Common myeloid progenitor, CD34-positive (primary cell): ENCODE data around the gene PLEKHA6.
"Not testable (repeated sequence)": the region's sequence is repeated elsewhere in the genome, so short reads cannot be mapped to it uniquely, and the experiment has no call there.

Experiments used
- CTCF ChIA-PET: fragments of 350-600 bp; sonication (Branson Sonifier 250); formaldehyde crosslinking; loops from one replicate; lab custom pipeline; 2021; ENCODE audit warnings: antibody characterized with exemption; lab: Charles Lee
- POLR2A ChIA-PET: fragments of 350-600 bp; sonication (Branson Sonifier 250); formaldehyde crosslinking; loops from one replicate; lab custom pipeline; 2021; ENCODE audit warnings: antibody characterized with exemption; lab: Charles Lee
- DNase-seq, 3 donors: peaks; one replicate each; pipeline versions ENCODE4 v3.0.0 to v3.0.0-alpha.2; 2013
- H3K27ac ChIP-seq, 2 experiments: 1 replicate in 1 of 2; 2 replicates in 1 of 2; pipeline ENCODE4 v1.7.0; 2013; ENCODE audit warnings: inconsistent platforms in 2 of 2, low read length in 2 of 2, mild to moderate bottlenecking in 2 of 2, low read depth in 1 of 2, moderate library complexity in 1 of 2; ENCODE audit not compliant: severe bottlenecking in 2 of 2, insufficient read depth in 1 of 2, poor library complexity in 1 of 2
- H3K27me3 ChIP-seq, 5 experiments: replicated peaks in 2 of 5; 1 replicate in 3 of 5; 2 replicates in 2 of 5; pipeline versions ENCODE4 v1.6.1 to v1.7.0; 2013; ENCODE audit warnings: low read length in 4 of 5, mild to moderate bottlenecking in 2 of 5, moderate library complexity in 2 of 5, inconsistent platforms in 1 of 5; ENCODE audit not compliant: insufficient read depth in 5 of 5, control insufficient read depth in 4 of 5
- H3K36me3 ChIP-seq, 4 experiments: 1 replicate in 2 of 4; 2 replicates in 2 of 4; pipeline versions ENCODE4 v1.6.1 to v1.7.0; 2013; ENCODE audit warnings: low read length in 3 of 4, control low read depth in 1 of 4, mild to moderate bottlenecking in 1 of 4; ENCODE audit not compliant: control insufficient read depth in 4 of 4, insufficient read depth in 4 of 4
- H3K4me1 ChIP-seq, 4 experiments: 1 replicate in 3 of 4; 2 replicates in 1 of 4; pipeline versions ENCODE4 v1.6.1 to v1.7.1; 2013; ENCODE audit warnings: low read length in 3 of 4, mild to moderate bottlenecking in 3 of 4, control low read depth in 1 of 4, inconsistent platforms in 1 of 4, moderate library complexity in 1 of 4; ENCODE audit not compliant: control insufficient read depth in 4 of 4, insufficient read depth in 4 of 4; ENCODE audit errors: control extremely low read depth in 1 of 4
- H3K4me3 ChIP-seq, 7 experiments: 1 replicate in 4 of 7; 2 replicates in 3 of 7; pipeline versions ENCODE4 v1.5.1 to v1.7.0; 2013; ENCODE audit warnings: mild to moderate bottlenecking in 7 of 7, low read length in 6 of 7, moderate library complexity in 6 of 7, inconsistent platforms in 2 of 7, low read depth in 2 of 7, control low read depth in 1 of 7; ENCODE audit not compliant: insufficient read depth in 4 of 7, control insufficient read depth in 1 of 7; ENCODE audit errors: extremely low read depth in 1 of 7
- H3K9me3 ChIP-seq, 5 experiments: 1 replicate in 4 of 5; 2 replicates in 1 of 5; pipeline versions ENCODE4 v1.6.1 to v1.7.1; 2013; ENCODE audit warnings: low read length in 4 of 5, mild to moderate bottlenecking in 2 of 5, inconsistent platforms in 1 of 5, low read depth in 1 of 5, moderate library complexity in 1 of 5; ENCODE audit not compliant: control insufficient read depth in 4 of 5, insufficient read depth in 2 of 5; ENCODE audit errors: control extremely low read depth in 1 of 5
- WGBS: methylation state at CpG from one replicate; pipeline ENCODE4 v1.1.5; 2013; ENCODE audit not compliant: insufficient coverage; 5-methylcytosine and 5-hydroxymethylcytosine counted together

PLEKHA6 gene

GRCh38 chr1:204317170-204317569 lies 42.6 kb downstream of the PLEKHA6 start:
- POLR2A ChIA-PET, result no interaction called here
- WGBS, result 91% methylated on average over 4 of the region's 5 CpGs

DNA sequence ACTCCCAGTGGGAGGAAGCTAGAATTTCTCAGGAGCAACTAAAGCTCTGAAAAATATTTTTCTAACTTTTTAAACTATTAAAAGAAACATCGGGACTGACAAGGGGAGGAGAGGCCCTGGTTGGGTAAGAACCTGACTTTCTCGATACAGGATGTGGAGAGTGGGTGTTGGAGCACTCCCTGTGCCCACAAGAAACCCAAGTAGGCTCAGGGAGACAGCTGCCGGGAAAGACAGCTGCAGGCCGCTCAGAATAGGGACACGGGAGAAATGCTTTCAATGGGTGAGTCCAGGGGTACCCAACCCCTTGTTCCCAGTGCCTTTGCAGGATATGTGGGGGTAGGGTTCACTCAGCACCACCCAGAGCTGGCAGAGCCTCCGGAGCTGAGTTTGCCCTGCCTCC lies 43.6 kb downstream of the PLEKHA6 start:
- H3K9me3 ChIP-seq, result no peaks in the 10 kb centered on the region
- ChIA-PET POLR2A (no interaction called here), CTCF (interaction anchor here (0.7 to 3.0 kb wide), 8 partner anchors 7 to 102 kb away, joined by 3 to 15 read pairs (median 8); partner anchors contain the start of gene PLEKHA6)
- peak overlapping the region in 1 of 7 experiments; percentile 20 for H3K4me3 ChIP-seq
- no peaks in the 10 kb centered on the region for H3K27me3 ChIP-seq
- DNase-seq, result no peak
- WGBS, result 10% methylated on average over 5 of the region's 6 CpGs
- H3K27ac ChIP-seq, result no peak overlapping the region
- no peaks in the 10 kb centered on the region for H3K36me3 ChIP-seq
- H3K4me1 ChIP-seq, result peaks cover 0 to 47% (median 22%) of the 10 kb centered on the region in 4 experiments

More at GRCh38 chr1:204317170-204317569, 42.6 kb downstream of the PLEKHA6 start:
- H3K4me1 ChIP-seq, result peaks cover 0 to 49% (median 24%) of the 10 kb centered on the region in 4 experiments
- H3K36me3 ChIP-seq, result no peaks in the 10 kb centered on the region
- H3K27ac ChIP-seq, result no peak overlapping the region
- CTCF ChIA-PET, result interaction anchor here (0.9 to 1.9 kb wide), 6 partner anchors 10 to 59 kb away, joined by 3 to 12 read pairs (median 8); partner anchors contain the start of gene PLEKHA6
- no peaks in the 10 kb centered on the region for H3K9me3 ChIP-seq
- DNase-seq, result no peak
- no peak overlapping the region for H3K4me3 ChIP-seq
- no peaks in the 10 kb centered on the region for H3K27me3 ChIP-seq

DNA sequence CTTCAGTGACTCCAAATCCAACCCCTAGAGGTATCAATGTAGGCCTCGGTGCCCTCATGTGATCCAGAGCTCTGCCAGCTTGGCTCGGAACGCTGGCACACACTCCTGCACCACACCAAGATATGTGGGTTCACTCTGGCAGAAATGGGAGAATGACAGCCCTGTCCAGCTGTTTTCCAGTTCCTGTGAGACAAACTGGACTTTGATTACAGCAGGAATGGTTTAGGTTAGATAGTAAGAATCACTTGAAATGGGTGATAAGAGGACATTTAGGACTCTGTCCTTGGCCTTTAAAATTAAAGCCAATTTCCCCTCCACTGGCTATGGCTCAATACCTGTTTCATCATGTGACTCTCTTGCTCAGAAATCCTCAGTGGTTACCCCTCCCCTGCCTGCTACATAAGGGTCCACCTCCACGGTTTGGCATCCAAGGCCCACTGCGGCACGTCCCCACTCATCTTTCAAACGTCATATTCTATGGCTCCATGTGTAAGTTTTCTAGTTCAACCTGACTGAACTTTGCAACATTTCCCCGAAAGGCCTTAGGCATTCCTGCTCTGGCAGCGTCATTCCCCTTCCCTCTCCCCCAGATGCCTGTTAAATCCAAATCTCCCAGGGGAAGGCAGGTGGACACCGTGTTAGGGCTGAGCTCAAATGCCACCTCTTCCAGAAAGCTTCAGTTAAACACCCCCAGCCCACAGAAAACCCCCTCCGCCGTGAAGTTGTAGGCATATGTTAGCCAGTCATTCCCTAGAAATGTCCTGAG lies 44.7 kb downstream of the PLEKHA6 start:
- WGBS, result 89% methylated on average over 11 of the region's 12 CpGs
- CTCF ChIA-PET, result interaction anchor here (0.7 to 3.0 kb wide), 9 partner anchors 8 to 62 kb away, joined by 3 to 15 read pairs (median 3); partner anchors contain the start of gene PLEKHA6
- H3K9me3 ChIP-seq, result no peaks in the 10 kb centered on the region
- DNase-seq, result no peak
- no peaks in the 10 kb centered on the region for H3K36me3 ChIP-seq
- POLR2A ChIA-PET, result no interaction called here
- no peak overlapping the region for H3K27ac ChIP-seq
- no peak overlapping the region for H3K4me3 ChIP-seq
- no peaks in the 10 kb centered on the region for H3K27me3 ChIP-seq
- H3K4me1 ChIP-seq, result peaks cover 0 to 37% (median 21%) of the 10 kb centered on the region in 4 experiments

DNA sequence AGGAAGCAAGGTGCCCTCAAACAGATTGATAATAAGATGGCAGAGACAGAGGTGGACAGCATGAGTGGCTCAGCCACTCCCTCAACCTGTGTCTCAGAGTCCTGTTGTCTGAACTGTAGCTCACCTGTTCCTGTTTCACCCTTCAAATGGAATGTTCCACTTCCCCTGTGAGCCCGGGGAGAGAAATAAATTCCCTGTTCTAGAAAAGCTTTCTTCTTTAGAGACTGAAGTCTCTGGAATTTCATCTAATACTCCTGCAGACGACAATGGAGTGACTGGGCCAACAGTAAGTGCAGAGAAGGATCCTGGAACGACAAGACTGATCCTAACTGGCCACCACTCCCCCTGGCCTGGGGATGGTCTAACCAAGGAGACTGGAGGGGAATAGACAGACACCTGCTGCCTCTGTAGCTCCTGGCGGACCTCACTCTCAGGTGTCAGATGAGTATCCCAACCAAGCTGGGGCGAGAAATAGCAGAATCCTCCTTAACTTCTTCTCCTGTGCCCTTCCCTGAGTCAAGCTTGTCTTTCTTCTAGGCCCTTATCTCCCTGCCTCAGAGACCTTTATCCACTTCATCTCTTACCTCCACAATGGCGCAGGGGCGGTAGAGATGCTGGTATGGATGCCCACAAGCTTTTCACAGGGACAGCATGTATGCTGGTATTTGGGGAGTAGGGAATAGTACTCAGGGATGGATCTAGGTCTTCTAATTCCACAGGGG lies 45.4 kb downstream of the PLEKHA6 start:
- H3K36me3 ChIP-seq, result no peaks in the 10 kb centered on the region
- WGBS, result 81% methylated on average over 4 of the region's 7 CpGs
- ChIA-PET POLR2A (interaction anchor here (0.9 kb wide), 2 partner anchors 27 to 45 kb away, joined by 3 read pairs; partner anchors contain the start of gene PLEKHA6), CTCF (interaction anchor here (0.7 to 3.0 kb wide), 14 partner anchors 9 to 100 kb away, joined by 3 to 15 read pairs (median 4); partner anchors contain the start of gene PLEKHA6)
- peak overlapping the region in 2 of 7 experiments; percentile 10 to 39 for H3K4me3 ChIP-seq
- no peak overlapping the region for H3K27ac ChIP-seq
- no peaks in the 10 kb centered on the region for H3K9me3 ChIP-seq
- no peaks in the 10 kb centered on the region for H3K27me3 ChIP-seq
- peak in 2 of 3 donors; percentile 22 to 50 for DNase-seq
- peaks cover 0 to 37% (median 21%) of the 10 kb centered on the region in 4 experiments for H3K4me1 ChIP-seq

DNA sequence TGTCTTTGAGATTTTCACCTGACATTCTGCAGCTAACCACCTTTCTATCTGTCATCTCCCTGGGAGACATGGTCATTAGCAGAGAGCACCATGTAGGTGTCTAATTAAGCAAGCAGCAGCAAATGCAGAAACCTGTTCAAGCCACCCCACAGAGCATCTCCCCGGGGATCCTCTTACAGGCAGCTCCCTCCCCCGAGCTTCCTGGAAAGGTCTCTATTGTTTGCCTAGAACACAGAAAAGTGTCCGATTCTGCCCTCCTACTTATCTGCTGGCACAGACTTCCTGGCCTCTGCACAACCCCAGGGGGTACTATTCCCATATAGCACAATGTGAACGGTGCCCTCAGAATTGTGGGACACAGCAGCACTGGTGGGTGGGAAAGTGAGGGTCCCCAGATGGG lies 46.1 kb downstream of the PLEKHA6 start:
- Histone ChIP-seq H3K4me1 (peaks cover 0 to 37% (median 21%) of the 10 kb centered on the region in 4 experiments), H3K36me3 (no peaks in the 10 kb centered on the region), H3K27me3 (no peaks in the 10 kb centered on the region), H3K4me3 (peak overlapping the region in 2 of 7 experiments; percentile 9 to 39), H3K27ac (no peak overlapping the region), H3K9me3 (no peaks in the 10 kb centered on the region)
- DNase-seq, result peak; percentile 46 to 77 (median 62)
- 0% methylated on average over 2 of the region's 4 CpGs for WGBS
- POLR2A ChIA-PET, result interaction anchor here (0.9 kb wide), 2 partner anchors 27 to 46 kb away, joined by 3 read pairs; partner anchors contain the start of gene PLEKHA6
- CTCF ChIA-PET, result interaction anchor here (0.8 to 3.0 kb wide), 15 partner anchors 10 to 148 kb away, joined by 3 to 15 read pairs (median 4); partner anchors contain the start of genes PLEKHA6 and REN

DNA sequence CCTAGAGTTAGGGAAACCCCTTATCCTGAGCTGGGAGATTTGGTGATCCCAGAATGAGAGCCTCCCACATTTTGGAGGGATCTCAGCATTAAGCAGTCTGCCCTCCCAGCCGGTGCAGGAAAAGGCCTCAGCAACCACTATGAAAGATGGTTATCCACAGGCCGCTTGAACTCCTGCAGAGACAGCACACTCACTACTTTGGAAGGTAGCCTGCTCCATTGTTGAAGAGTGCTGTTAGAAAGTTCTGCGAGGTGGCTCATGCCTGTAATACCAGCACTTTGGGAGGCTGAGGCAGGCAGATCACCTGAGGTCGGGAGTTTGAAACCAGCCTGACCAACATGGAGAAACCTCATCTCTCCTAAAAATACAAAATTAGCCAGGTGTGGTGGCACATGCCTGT lies 48.8 kb downstream of the PLEKHA6 start:
- WGBS, result 97% methylated on average over 4 of the region's 4 CpGs
- H3K4me3 ChIP-seq, H3K9me3 ChIP-seq, H3K27ac ChIP-seq, H3K27me3 ChIP-seq, DNase-seq, POLR2A ChIA-PET, H3K36me3 ChIP-seq: not testable (repeated sequence)
- H3K4me1 ChIP-seq, result peaks cover 0 to 30% (median 16%) of the 10 kb centered on the region in 4 experiments
- CTCF ChIA-PET, result interaction anchor here (0.8 to 1.3 kb wide), 2 partner anchors 10 to 12 kb away, joined by 3 to 4 read pairs; no protein-coding TSS in a partner anchor
